GM21515 (cell line): ENCODE measurements around the gene TIMP3.

Source experiments
- ATAC-seq: cut with Tn5 transposase; IDR thresholded peaks from one replicate; pipeline ENCODE4 v1.9.1; 2021; ENCODE audit not compliant: unreplicated experiment

TIMP3 gene

DNA sequence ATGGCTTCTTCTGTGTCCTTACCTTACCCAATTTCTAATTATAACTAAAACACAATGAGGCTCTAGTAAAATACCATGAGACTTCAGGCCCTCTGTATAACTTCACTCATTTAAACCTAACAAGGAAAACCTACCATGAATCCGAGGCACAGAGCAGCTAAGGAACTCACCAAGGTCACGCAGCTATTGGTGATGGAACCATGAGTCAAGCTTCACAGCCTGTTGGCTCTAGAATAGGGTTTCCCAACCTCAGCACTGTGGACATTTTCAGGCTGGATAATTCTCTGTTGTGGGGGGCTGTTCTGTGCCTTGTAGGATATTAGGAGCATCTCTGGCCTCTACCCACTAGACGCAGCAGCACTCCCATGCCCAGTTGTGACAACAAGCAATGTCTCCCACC is 75.7 kb downstream of the TIMP3 start:
- ATAC-seq = no peak

DNA sequence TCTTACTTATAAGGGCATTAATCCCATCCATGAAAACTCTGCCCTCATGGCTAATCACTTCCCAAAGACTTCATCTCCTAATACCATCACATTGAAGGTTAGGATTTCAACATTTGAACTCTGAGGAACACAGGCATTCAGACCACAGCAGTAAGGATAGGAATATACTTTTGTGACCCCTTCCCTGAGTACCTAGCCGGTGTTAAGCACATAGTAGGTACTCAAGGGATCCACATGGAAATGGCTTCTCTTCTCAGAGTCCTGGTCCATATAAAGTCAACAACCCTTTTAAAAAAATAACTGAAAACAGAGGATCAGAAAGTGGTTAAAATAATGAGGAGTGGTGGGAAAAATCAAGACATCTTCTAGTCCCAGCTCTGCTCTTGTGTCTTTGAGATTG is 78.0 kb downstream of the TIMP3 start:
- ATAC-seq = no peak

DNA sequence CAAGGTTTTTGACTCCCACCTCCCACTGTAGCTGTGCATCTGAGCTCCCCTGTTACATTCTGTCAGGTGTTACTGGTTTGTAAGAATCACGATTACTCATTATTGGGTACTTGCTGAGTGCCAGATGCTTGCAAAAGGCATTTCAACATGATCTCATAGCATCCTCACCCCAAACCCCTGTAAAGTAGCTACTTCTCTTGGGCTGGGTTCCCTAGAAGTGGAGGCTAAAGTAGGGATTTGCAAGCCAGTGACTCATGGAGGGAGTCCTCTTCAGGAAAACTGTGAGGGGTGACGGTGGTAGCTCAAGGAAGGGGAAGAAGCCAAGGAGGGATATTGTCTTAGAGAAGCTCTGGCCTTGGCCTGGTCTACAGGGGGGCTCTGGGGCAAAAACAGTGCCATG is 78.6 kb downstream of the TIMP3 start:
- no peak for ATAC-seq

DNA sequence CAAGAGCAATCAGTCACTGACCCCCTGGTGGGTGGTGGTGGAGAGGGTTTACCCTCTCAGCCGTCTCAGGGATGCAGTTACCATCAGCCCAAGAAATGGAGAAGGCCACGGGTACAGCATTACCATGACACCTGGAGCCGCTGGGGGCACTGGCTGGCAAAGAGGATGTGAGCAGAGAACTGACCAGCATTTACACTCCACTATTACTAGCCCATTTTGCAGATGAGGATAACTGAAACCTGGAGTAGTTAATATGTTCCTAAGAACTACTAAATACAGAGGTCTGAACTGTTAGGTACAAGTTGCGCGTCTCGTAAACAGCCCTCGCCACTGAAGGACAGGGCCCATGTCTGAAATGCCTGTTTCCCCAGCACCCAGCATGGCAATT is 79.0 kb downstream of the TIMP3 start:
- ATAC-seq = no peak

DNA sequence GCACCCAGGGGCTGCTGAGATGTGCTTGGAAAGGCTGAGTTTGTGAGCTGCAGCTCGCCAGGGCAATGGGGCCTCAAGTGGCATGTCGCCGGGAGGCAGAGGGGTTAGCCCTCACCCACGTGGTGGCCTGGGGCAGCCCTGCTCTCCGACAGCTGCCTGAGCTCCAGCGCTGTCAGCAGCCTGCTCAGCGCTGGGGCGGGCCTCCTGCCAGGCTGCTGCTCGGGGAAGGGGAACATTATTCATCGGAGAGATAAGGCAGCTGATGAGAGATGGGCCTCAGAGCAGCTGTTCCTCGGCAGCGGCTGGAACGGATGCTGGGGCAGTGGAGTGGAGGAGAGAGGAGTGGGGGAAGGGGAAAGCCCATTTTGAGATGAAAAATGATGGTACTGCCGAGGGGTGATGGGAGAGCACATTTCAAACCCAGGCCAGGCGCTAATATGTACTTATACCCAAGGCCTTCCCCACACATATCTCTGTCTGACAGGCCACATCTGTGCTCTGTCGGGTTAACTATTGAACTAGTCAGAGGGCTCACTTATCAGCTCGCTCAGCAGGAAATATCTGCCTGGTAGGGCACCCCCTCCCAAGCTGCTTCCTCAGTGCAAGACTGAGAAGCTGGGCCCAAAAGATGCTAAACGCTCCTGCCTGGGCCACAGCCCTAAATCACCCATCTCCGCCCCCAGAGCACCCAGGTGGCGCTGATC is 79.5 kb downstream of the TIMP3 start:
- no peak for ATAC-seq

DNA sequence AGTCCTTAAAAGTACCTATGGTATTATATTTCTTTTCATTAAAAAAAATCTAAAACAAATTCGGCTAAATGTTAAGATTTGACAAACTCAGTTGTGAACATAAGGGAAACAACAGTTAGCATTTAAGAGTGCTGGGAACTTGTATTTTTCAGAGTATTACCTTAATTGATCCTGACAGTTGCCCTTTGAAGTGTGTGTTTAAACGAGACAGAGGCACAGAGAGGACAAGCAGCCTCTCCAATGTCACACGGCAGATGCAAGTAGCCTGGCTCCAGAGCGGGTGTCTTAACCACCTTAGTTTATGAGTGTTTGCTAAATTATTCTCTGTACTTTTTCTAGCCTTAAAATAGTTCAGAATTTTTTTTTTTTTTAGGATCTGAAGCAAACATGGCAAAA is 80.9 kb downstream of the TIMP3 start:
- no peak for ATAC-seq

DNA sequence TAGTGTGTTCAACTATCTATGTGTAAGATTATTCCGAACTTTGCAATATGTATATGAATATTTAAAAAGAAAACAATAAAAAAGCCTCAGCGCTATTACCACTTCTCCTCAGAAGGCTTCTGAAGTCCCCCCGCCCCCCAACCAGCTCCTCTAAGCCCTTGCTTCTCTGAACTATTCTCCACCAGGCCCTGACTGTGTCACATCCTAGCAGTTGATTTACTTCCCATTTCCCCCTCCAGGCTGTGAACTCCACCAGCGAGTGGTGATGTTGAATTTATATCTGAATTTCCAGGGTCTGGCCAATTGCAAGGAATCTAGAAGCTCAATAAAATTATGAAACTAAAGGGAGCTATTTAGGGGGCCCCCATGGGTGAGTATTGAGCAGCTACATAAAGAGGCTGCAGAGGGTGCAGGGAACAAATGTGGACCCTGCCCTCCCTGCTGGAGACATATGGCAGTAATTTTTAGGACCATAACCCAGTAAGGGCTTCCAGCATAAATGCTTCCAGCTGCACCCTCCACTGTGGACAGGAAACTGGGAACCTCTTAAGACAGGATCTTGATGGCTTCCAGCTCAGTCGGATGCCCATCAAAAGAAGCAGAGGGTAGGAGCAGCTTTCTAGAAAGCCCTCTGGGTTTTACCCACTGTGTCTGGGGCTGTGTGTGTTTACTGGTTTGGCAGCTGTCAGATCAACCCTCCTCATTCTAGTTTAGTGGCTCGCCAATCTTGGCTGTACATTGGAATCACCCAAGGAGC is 81.4 kb downstream of the TIMP3 start:
- no peak for ATAC-seq

DNA sequence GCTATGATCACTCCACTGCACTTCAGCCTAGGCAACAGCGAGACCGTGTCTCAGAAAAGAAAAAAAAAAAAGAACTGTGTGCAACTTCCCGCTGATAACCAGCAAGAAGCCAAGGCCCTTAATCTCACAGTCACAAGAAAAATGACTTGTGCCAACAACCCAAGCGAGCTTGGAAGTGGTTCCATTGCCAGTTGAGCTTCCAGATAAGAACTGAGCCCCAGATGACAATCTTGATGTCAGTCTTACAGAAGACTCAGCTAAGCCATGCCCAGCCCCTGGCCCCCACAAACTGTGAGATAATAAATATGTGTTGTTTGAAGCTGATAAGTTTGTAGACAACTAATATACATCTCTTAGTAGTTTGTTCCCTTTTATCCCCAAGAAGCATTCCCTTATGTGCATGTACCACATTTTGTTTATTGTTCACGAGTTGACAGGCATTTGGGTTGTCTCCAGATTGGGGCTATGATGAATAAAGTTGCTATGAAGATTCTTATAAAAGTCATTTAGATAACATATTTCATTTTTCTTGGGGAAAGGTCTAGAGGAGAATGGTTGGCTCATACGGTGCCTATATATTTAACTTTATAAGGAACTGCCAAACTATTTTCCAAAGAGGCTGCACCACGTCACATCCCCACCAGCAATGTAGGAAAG is 85.9 kb downstream of the TIMP3 start:
- no peak for ATAC-seq

DNA sequence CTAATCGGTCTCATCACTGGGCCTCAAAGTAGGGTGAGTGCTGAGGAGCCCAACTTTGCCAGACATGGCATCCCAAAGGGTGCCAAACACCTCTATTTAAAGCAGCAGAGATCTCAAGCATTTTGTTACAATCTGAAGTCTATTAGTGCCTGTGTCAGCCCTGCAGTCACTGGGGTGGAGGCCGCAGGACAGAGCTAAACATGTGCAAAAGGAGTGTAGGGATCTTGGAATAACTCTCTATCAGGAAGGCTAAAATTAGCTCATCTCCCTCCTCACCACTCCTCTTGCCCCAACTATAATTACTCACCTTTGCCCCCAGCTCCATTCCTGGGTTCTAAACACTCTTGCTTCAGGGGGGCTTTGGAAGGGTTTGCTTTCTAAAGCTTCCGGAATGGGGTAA is 87.5 kb downstream of the TIMP3 start:
- ATAC-seq = no peak

DNA sequence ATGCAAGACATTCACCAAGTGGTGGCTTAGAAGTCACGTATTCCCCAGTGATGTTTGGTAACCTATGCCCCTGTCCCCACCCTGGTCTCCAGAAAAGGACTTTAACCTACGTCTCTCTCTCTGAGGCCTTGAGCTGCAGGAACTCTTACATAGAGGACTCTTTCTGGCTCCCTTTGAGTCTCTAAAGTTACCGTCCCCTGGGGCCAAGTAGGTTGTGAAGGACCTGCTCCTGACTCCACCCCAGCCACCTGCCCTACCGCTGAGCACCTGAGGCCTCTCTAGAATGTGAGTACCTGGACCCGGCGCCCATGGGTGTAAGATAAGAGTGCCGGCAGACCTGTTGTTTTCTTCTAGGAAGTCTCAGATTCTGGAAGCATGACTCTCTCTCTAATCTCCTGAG is 95.4 kb downstream of the TIMP3 start:
- ATAC-seq = no peak

DNA sequence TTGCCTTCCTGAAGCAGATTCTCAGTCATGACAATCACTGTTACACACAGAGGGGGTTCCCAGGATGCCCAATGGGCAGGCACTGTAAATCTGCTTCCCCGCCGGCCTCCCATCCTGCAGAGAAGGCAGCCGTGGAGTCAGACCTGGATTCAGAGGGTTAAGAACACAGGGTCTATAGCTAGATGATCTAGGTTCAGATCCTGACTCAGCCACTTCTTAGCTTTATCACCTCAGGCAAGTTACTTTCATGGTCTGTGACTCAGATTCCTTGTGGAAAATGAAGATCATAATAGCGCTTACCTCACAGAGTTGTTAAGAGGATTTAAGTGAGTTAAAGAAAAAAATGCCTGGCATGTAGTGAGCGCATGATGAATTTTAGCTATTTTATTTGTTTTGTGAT is 95.9 kb downstream of the TIMP3 start:
- ATAC-seq = no peak

DNA sequence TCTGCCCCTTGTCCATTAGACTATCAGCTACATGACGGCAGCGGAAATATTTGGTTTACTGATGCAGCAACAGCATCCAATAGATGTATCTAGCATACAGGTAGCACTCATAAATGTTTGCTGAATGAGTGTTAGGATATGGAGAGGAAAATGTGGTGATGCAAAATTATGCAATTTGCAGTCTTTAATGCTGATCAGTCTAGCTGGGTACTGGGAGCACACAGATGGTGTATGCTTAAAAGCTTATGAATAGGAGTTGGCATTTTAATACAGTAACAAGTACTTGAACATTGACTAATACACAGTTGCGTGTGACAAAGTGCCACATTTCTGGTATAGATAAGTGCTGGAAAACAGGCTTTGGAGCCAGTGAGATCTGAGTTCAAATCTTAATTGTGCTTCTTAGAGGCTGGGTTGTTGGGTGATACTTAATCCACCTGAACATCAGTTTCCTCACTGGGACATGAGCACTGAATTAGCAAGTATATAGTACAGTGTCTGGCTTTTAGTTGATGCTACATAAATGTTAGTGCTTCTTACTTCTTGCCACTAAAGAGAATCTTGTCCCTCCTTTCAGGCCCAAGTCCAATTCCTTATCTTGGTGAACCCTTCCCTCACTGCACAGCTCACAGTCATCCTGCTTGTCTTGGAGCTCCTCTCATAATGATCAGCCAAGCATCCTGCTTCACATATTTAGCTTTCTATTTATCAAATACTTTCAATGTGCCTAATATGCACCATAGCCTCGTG is 99.6 kb downstream of the TIMP3 start:
- ATAC-seq = no peak

DNA sequence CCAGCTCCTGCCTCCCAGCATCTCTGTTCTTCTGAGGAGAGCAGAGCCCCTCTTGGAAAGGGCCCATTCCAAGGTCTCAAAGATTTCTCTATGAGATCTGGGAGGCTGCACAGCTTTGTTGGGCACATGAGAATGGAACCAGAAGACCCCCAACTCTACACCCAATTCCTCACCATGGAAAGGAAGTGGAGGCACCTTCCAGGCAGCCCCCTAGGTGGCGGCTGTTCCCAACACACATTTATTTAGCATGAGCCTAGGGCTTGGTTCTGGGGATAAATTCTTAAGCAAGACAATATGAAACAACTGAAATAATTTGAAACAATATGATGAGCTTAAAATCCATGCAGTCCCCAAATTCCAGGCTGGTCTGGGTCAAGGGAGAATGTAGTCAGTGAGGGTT is 100.4 kb downstream of the TIMP3 start:
- no peak for ATAC-seq

DNA sequence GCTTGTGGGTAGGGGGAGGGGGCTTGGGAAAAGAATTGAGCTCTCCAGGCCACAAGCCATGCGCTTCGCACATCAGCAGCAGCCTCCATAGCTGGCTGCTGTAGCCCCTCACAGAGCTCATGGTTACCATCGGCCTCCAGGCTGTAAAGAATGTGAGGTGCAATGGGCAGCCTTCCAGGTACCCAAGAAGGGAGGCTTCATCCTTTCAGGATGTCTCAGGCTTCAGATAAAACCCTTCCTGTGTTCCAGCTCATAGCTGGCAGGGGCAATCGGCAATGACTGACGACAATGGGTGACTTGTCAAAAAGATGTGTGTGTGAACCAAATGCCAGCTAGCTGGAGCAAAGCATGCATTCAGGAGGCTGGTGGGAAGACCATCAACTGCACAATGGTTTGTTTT is 102.0 kb downstream of the TIMP3 start:
- ATAC-seq = no peak

DNA sequence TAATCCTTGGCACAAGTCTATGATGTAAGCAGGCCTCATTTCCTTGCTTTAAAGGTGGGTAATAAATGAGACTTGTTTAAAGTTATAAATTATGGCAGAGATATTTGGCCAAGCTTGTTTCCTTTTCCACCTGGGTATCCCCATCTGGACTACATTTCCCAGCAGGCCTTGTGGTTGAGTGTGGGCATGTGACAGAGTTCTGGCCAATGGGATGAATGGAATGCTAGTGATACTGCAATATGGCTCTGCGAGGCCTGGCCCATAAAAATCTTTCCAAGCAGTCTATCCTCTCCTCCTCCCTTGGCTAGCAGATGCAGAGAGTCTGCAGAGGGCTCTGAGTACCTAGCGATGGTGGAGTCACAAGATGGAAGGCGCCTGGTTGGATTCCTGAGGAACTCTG is 102.5 kb downstream of the TIMP3 start:
- ATAC-seq = no peak

DNA sequence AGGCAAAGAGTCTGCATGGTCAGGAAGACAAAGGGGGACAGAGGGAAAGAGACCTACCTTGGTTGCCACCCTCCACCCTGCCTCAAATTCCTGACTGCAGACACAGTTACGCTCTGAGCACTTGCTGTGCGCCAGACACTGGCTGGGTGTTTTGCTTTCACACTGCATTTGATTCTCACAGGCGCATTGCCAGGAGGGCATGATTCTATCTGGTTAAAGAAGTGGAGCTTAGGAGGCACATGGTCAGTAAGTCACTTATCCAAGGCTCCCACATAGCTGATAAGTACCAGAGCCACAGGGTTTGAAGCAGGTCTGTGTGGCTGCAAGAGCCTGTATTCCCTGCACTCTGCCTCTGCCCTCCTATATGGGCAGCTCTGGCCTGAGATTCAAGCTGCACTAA is 103.9 kb downstream of the TIMP3 start:
- no peak for ATAC-seq

DNA sequence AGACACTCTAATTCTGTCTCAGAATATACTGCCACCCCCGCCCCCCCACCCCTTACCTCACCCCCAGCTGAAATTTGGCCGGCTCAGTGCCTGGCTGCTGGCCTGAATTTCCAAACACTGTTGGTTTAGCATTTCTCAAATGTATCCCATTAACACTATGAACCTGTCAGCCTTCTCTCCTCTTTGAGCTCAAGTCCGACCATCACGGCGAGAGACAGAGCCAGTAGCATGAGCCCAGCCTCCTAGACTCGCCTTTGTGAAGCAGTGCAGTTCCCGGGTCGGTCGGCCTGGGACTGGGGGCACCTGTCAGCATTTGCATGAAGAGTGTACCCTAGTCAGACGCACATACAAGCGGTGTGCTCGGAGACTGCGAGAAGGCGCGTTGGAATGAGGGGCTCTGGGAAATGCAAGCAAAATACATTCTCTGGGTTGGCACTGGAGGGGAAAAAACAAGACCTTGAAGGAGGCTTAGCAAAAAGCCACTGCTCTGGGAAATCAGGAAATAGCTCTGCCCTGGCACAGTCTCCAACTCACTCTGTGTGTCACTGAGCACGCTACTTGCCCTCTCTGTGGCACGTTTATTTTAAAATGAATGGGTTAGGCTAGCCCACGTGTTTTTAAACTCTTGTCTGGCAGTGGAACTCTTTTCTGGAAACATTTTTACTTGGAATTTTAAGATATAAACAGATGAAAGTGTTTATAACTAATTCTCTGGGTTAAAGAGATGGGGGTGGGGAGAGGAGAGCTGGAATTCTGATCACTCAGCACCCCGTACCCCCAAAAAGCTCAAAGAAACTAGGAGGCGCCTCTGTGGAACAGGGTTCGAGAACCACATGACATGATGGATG is 108.3 kb downstream of the TIMP3 start:
- no peak for ATAC-seq

DNA sequence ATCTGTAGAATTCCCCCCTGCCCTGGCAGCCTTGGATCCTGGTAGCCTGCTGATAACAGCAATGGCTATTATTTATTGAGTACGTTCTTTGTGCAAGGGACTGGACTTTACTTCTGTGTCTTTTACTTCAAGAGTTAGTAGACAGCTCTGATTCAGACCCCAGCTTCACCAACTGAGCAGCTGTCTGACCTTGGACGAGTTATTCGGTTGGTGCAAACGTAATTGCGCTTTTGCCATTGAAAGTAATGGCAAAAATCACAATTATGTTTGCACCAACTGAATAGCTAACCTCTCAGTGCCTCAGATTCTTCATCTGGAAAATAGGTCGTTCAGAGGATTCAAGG is 108.9 kb downstream of the TIMP3 start:
- ATAC-seq = no peak

DNA sequence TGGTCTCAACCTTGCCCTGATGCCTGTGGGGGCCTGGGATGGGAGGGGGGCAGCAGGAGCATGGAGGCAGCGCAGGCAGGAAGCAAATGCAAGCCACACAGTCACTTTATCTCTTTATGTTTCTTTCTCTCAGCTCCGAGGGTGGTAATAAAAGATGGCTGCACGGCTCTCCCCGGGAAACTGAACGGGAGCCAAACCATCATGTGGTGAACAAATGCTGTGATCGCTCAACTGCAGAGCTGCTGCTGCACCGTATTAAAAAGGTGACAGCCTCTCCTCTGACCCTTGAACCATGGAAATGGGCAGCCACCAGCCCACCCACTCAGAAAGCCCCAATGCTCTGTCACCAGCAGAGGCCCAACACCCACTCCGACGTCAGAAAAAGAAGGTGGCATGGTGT is 110.0 kb downstream of the TIMP3 start:
- no peak for ATAC-seq
